Left renal pelvis (tissue), 4 donors: ENCODE measurements around the gene TNRC6B. TPM values are rescaled to one million over a fixed set of nuclear protein-coding genes. Genes with fewer than 3 reads are reported as not detected.
A peak's percentile ranks its signal among the peaks of the same experiment; 100 is the strongest.
"Not testable (repeated sequence)": the region's sequence is repeated elsewhere in the genome, so short reads cannot be mapped to it uniquely, and the experiment has no call there.

Source experiments
- DNase-seq, 4 donors: peaks; one replicate each; pipeline ENCODE4 v3.0.0-alpha.2; 2013; ENCODE audit warnings: low read depth in 4 of 4, low spot score in 3 of 4
- polyA plus RNA-seq, 4 donors: library from polyadenylated mRNA; unstranded; fragments of 120-200 nt; gene quantifications; one replicate each; pipeline ENCODE4 v1.2.1, GENCODE V29; 2013; ENCODE audit not compliant: insufficient read length in 4 of 4

Gene TNRC6B
- polyA plus RNA-seq, 4 donors, result 9.9 to 13.6 (median 11.8) TPM

DNA sequence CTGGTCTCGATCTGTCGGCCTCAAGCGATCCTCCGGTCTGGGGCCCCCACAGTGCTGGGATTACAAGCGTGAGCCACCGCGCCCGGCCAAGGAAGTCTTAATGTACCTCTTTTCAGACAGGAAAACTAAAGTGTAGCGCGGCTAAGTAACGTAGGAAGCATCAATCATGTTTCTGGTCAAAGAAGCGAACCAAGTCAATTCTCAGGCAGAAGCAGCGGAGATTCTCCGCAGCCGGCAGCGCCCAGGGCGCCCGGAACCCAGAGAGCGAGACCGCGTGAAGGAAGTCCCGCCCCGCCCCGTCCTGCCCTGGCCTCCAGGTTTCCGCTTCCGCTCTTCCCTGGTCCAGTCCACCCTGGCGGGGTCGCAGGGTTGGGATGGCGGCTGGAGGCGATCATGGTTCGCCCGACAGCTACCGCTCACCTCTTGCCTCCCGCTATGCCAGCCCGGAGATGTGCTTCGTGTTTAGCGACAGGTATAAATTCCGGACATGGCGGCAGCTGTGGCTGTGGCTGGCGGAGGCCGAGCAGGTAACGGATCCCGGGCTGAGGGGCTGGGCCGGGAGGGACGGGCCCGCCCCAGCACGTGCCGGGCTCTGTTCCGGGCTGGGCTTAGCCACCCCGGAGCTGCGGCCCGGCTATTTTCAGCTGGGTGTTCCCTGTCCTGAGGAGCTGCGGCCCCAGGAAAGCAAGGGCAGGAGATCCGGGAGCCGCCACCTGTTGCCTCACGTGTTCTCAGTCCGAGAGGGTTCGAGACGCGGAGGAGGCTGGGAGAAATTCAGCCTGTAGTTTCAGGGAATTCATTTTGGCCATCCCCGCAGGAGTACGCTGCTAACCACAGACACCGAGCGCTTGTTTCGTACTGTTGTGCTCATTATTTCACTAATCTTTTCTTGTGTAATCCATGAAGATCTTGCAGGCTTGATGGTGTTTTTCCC lies 168.7 kb downstream of the TNRC6B start, which contains the start of gene ADSL:
TSS of gene ADSL (plus strand) at position 316 of the 934 bp plus-strand sequence. CDS start at position 375, 59 bp downstream.
- peak; percentile 75 to 78 (median 77) for DNase-seq

DNA sequence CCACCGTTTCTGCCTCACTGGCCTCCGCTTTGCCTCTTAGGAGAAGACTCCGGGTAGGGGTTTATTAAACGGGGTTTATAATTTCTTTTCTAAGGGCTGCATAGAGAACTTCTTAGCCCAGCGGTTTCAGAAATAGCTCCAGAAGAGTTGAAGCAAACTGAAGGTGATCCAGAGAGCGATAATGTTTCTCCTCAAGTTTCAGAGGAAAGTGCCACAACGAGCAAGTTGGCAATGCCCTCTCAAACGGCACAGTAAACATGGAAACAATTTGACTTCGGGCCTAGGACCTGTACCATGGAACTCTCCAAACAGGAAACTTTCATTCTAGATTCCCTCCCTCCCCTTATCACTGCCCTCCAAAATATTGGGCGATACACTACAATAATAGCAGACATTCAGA lies 169.6 kb downstream of the TNRC6B start:
- no peak for DNase-seq

DNA sequence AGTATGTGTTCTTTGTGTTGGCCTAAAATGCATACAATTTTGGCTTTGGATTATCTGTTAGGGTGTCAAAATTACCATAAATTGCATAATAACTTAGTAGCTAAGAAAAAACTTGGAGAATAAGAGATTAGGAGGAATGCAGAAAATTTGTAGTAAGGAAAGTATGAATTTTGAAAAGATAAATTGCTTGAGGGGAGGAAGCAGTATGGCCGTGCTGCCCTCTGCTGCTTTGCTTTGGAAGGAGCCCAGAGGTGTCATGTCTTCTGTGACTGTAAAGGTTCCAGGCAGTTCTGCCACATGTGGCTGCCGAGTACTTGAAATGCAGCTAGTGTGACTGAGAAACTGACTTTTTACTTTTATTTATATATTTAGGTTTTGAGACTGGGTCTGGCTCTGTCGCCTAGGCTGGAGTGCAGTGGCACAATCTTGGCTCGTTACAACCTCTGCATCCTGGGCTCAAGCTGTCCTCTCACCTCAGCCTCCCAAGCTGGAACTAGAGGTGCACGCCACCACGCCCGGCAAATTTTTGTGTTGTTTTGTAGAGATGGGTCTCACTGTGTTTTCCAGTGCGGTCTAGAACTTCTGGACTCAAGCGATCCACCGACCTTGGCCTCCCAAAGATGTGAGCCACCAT lies 170.4 kb downstream of the TNRC6B start:
- no peak for DNase-seq

DNA sequence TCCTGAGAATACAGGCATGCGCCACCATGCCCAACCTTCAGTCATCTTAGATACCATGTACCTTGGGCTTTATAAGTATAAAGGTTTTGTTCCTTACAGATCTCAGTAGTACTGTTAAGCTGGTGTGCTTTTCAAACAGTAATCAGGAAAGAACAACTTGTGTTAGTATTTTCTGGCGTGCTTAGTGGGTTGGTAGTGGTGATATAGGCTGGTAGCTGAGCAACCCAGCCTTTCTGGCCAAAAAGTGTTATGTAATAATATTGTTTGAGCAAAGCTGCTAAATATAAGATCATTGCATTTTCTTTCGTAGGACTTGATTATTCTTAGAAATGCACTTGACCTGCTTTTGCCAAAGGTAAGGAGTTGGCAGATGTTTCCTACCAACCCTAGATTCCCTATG lies 175.0 kb downstream of the TNRC6B start:
- no peak for DNase-seq

DNA sequence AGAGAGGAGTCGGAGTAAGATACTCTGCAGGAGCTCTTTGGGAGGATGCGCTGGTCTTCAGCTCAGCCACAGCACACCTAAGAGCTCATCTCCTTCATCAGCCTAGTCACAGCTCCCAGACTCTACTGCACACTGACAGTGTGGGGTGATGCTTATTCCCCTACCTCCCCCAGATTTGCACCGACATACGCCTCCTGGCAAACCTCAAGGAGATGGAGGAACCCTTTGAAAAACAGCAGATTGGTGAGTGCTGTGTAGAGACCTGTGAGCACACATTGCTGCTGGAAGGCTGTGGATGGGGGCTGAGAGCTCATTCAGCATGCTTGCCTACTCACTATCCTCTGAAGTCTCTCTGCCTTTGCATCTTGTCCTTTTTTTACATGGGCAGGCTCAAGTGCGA lies 183.4 kb downstream of the TNRC6B start:
- DNase-seq, result no peak

DNA sequence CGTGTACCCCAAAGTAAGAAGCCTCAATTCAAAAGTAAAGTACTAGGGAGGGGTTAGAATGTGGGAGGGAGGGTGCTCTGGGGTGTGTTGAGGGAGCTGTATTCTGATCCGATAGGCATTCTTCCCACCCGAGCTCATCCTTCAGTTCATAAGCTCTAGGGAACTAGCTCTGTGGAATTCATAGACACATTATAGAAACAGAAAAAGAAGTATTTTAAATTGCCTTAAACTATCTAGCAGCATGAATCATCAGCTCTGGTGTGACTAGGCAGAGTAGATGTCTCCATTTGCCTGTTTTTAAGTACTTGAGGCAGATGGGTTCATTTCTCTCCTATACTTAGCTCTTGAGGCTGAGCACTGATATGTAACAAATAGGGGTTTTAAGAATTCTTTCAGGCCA lies 185.3 kb downstream of the TNRC6B start:
- no peak for DNase-seq

DNA sequence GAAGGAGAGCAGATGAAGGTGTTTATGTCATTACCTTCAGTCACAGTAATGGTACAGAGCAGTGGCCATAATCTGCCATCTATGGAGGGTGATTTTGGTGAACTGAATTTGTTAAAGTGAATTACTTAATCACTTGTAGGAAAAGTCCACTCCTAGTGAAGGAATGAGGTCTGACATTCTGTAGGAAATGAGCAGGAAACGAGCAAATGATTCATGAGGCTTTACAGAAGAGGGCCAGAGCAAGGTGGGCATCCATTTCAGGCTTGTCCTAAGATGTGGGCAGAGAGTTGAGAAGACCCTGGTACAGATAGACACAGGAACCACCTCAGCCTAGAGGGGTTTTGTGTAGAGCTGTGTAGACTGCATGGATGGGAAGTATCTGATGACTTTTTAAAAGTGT lies 186.7 kb downstream of the TNRC6B start:
- no peak for DNase-seq

DNA sequence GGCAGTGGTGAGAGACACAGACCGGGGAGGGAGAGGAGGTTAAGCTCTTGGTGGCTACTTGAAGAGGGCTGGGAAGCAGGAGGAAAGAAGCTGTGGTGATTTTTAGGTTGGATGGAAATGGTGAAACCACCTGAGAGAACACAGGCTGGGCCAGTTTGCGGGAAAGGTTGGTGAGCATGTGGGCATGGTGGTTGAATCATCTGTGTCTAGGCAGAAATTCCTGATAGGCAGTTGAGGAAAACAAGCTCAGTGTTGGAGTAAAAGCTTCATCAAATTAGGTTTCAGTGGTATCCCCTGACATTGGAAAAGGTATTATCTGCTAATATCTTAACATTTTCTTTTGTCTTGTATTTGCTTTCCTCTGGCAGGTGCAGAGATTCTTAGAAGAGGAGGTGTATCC lies 188.3 kb downstream of the TNRC6B start:
- DNase-seq, result no peak

DNA sequence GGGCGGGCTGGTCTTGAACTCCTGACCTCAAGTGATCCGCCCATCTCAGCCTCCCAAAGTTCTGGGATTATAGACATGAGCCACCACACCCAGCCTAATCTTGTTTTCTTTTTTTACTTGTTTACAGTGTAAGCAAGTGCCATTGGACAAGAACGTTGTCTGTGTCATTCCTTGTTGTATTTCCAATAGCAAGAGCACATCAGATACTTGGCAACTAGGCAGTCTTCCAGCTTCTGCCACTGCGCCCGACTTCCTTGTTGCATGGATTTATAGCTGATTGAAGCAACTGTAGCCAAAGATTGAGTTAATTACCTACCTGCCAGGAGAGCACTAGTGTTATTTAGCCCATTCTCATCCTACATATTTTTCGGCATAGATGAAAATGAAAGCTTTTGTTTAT lies 189.6 kb downstream of the TNRC6B start:
- DNase-seq, result no peak

DNA sequence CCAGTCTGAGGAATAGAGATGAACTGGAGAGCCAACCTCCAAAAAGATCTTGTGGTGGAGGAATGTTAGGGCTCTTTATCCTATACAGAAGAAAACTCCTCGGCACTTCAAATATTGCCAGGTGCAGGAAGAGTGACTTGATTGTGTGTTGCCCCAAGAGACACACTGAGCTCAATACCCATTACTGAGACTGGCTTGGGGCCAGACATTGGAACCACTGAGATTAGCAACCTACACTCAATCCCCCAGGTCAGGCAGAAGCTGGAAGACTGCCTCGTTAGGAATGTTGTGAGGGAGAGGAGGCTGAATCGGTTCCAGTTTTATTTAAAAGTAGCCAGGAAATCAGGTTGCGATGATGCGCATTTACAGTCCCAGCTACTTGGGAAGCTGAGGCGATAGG lies 190.3 kb downstream of the TNRC6B start:
- DNase-seq, result no peak

DNA sequence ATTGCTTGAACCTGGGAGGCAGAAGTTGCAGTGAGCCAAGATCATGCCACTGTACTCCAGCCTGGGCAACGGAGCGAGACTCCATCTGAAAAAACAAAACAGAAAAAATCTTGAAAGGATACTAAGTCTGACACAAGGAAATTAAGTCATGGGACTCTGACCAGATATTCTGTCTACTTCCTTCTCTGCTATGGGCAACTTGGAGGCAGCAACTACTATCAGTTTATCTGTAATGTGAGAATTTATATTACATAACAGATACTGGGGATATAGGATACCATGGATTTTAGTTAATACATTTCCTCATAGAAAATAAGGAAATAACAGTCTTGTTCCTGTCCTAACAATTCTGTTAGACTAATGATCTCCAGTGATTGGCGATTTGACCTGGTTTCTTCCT lies 191.1 kb downstream of the TNRC6B start:
- DNase-seq, result no peak

DNA sequence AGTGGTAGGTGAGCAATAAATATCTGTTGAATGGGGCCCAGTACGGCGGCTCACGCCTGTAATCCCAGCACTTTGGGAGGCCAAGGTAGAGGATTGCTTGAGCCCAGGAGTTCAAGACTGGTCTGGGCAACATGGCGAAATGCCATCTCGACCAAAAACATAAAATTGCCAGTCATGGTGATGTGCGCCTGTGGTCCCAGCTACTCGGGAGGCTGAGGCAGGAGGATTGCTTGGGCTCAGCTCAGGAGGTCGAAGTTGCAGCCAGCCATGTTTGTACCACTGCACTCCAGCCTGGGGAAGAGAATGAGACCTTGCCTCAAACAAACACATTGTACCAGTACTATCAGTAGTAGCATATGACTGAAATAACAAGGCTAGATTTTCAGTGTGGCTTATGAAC lies 196.8 kb downstream of the TNRC6B start:
- DNase-seq, result no peak

DNA sequence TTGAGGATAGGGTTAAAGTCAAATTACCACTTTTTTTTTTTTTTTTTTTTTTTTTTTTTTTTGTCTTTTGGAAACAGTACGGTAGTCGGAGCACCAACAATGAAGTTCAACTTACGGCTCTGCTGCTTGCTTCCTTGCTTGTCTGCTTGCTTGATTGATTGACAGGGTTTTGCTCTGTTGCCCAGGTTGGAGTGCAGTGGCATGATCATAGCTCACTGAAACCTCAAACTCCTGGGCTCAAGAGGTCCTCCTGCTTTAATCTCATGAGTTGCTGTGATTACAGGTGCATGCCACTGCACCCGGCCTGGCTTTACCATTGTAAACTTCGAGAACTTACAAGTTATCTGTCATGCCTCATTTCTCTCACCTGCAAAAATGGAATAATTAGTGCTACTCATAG lies 198.4 kb downstream of the TNRC6B start:
- no peak for DNase-seq

DNA sequence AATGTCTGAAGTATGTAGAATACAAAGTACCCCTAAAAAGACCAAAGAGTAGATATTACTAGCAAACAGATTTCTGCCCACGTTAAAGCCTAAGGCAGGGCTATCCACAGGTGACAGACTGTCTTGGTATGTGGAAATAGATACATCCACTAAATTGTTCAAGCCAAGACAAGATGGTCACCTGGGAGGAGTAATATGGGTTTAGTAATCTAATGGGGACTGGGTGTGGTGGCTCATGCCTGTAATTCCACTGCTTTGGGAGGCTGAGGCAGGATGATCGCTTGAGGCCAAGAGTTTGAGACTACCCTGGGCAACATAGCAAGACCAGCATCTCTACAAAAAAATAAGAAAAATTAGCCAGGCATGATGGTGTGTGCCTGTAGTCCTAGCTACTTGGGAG lies 200.2 kb downstream of the TNRC6B start:
- no peak for DNase-seq

DNA sequence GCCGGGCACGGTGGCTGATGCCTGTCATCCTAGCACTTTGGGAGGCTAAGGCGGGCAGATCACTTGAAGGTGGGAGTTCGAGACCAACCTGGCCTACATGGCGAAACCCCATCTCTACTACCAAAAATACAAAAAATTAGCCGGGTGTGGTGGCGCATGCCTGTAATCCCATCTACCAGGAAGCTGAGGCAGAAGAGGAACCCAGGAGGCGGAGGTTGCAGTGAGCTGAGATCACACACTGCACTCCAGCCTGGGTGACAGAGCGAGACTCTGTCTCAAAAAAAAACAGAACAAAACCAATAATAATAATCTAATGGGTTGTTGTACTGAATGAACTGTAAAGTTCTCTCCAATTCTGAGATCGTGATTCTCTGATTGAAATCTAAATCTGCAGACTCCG lies 200.7 kb downstream of the TNRC6B start:
- DNase-seq, result not testable (repeated sequence)

DNA sequence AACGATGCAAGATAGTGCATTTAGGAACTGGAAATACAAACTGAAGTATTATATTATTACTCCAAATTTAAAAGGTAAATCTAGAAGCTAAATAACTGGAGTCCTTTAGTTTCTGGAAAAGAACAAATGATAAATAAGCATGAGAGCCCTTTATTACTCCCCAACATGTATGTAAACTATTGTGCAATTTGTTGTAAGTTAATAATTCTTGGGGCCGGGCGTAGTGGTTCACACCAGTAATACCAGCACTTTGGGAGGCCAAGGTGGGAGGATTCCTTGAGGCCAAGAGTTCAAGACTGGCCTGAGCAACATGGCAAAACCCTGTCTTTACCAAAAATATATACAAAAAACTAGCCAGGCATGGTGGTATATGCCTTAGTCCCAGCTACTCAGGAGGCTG lies 203.7 kb downstream of the TNRC6B start:
- no peak for DNase-seq

DNA sequence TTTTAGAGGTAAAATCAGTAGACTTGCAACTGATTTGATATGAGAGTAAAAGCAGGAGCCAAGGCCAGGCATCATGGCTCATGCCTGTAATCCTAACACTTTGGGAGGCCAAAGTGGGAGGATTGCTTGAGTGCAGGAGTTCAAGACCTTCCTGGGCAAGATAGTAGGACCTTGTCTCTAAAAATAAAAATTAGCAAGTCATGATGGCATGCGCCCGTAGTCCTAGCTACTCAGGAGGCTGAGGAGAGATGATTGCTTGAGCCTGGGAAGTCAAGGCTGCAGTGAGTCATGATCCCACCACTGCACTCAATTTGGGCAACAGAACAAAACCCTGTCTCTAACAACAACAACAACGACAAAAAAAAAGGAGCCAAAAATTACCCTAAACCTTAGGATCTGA lies 206.2 kb downstream of the TNRC6B start:
- DNase-seq, result no peak

DNA sequence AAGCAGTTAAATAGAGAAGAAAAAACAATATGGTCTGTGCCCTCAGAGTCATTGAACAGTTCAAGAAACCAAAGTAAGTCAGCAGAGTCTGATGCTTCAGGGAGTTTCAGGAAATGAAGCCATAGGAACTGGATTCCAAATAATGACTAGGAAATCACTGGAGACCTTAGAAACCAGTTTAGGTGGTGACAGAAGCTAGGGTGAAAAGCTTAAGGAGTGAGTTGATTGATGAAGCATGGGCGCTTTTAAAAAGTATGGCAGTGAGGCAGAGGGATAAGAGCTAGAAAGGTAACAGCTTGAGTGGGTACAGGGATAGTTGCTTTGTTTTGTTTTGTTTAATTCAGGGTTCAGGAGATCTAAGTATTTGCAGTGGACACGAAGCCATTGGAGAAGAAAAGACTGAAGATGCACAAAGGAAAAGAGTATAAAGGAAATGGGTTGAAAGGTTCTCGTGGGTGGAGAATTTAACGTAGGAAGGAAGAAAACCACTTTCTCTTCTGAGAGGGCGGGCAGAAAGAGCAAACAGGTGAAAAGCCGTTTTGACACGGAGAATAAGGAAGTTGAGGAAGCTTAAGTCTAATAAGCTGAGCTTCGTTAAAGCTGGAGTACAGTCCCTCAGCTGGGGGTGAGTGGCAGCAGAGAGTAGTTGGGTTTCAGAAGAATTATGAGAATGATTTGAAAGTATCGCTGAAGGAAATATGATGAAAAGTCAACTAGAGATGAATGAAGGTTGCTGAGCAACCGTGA lies 207.5 kb downstream of the TNRC6B start:
- DNase-seq, result no peak
